HuH-7 (cell line): Measurements from ENCODE around the gene NT5C3B.
A peak's percentile ranks its signal among the peaks of the same experiment; 100 is the strongest.
"Not testable (repeated sequence)": the region's sequence is repeated elsewhere in the genome, so short reads cannot be mapped to it uniquely, and the experiment has no call there.

Experiments
- DNase-seq: peaks from one replicate; pipeline ENCODE4 v3.0.0; 2011; ENCODE audit warnings: low spot score

NT5C3B gene

DNA sequence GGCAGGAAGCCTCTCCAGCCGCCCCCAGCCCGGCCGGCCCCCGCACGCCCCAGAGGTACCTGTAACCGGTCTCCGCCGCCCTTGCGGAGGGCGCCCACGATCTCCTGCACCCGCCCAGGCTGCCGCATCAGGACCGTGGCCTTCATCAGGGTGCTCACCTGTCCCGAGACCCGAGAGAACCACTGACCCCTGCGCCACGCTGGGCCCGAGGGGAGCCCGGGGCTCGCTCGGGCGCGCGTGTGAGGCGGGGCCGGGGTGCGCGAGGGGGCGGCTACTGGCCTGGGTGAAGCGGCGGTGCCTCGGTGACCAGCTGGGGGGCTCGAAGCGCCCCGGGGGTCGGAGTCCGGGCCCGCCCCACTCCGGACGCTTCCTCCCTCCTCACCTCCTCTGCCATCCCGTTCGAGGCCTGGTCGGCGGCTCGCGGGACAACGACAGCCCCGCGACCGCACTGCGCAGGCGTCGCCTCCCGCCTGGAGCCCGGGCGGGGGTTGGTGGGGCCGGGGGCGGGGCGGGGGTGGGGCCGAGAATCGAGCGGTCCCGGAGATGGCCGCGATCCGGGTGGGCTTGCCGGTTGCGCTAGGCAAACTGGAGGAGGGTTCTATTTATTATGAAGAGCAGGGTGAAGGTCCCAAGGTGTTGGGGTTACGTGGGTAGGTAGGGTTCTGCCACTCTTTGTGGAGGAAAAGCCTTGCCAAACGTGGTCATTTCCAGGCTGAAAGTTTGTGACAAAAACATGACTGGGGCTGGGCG is at the start of gene NT5C3B:
Gene NT5C3B, minus strand, starts transcription at position 433 of the 750 bp plus-strand sequence. Its CDS starts 39 bp downstream, at position 394.
- peak; percentile 97 for DNase-seq

DNA sequence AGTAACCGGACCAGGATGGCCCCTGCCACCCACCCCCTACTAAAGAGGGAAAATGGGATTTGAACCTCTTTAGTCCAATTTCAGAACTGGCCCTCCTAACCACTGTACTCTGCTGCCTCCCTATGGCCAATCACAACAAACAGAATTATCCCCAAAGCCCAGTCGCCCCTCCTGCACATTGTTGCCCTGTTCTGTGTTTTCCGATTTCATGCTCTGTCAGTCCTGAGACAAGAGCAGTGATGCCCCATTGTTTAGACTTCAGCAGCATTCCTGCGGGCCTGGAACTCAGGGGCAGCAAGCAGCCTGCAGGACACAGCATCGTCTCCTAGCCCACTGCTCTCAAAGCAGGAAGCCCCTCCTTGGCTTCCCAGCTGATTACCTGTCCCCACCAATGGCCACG is 49.7 kb upstream of the NT5C3B start:
- peak; percentile 53 for DNase-seq

DNA sequence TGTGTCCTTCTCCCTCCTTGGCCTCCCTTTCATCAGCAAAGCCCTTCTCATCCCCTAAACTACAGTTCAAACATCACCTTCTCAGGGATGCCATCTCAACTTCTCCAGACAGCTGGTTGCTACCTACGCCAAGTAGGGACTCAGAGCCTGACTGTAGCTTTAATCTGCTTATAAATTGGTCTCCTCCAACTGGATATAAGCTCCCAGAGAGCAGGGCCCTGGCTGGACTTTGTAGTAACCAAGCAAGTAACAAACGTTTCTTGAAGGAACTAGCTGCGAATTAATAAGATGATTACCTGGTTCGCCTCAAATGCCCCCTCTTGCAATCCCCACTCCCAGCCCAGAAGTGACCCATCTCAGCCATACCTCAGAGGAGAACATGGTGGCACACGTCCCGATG is 46.7 kb upstream of the NT5C3B start:
- DNase-seq = no peak

DNA sequence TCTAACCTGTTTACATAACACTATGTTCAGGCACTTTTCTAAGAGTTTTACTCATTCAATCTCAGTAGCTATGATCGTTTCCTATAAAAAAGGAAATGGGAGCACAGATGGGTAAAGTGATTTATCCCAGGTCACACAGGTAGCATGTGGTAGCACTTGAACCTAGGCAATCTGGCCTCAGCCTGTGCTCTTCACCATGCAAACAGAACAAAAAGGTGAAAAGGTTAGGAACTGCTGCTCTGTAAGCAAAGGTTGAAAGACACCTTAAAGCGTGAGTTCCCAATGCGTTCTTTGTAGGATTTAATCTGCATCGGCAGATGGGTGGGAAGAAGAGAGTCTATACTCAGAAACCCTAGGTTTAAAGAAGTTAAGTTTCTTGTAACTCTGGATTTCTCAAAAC is 44.1 kb upstream of the NT5C3B start:
- no peak for DNase-seq

DNA sequence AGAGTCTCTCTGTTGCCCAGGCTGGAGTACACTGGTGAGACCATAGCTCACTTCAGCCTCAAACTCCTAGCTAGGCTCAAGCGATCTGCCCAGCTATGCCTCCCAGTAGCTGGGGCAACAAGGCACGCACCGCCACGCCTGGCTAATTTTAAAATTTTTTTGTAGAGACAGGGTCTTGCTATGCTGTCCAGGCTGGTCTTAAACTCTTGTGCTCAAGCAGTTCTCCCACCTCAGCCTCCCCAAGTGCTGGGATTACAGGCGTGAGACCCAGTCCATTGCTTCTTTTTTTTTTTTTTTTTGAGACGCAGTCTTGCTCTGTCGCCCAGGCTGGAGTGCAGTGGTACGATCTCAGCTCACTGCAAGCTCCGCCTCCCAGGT is 38.2 kb upstream of the NT5C3B start:
- not testable (repeated sequence) for DNase-seq

DNA sequence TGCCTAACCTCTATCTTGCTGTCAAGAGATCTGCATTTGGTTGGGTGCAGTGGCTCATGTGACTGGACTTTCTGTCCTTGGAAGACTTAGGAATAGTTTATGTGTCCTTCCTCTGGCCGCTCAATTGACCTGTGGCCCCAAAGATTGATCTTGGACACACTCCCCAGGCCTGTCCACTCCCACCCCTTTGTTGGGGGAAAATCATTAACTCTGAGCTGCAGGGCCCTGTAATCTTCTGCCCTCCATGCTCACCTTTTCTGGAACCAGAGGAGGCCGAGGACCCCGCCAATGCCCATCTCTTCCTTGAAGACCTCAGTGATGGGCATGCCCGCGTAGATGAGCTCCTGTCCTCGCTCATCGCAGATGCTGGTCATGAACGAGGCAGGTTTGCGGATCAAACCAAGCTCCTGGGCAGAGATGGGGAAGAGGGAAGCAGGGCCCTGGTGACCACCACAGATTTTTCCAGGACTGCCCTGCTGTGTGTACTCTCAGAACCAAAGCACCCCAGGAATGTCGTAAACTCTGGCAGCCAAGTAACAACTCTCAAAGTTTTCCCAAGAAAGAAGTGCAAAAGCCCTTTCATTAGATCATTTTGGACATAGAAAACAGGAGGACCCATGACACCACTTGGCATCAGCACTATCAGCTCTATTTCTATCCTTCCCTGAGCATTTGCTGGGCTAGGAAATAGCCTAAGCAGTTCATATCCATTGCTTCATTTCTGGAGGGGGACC is 37.7 kb upstream of the NT5C3B start:
- no peak for DNase-seq

DNA sequence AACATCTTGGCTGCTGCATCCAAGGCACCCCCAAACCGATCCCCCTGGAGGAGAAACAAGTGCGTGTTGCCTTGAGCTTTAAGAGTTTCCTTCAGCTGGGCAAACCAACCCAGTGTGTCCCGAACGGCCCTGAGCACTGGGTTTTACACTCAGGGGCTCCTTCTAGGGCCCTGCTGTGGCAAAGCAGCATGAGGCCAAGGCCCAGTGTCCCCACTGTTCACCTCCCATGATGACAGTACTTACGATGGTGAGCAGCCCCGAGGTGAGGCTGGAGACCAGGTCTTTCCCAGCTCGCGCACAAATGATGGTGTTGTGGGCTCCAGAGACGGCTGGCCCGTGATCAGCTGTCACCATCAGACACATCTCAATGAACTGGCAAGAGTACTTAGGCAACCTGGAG is 35.8 kb upstream of the NT5C3B start:
- no peak for DNase-seq

DNA sequence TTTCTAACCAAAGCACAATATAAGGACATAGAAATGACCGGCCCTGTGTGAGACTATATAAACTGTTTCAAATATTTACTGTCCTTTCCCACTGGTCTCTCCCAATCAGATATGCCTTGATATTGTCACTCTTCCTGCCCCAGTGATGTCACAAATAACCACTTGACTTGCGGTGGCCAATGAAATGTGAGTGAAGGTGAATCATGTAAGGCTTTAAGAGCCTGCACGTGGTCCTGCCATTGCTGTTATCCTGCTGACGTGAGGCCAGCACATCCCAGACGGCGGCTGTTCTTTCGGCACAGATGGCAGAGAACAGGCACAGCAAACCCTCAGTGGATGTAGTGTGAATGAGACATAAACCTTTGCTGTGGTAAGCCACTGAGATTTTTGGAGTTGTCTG is 34.6 kb upstream of the NT5C3B start:
- no peak for DNase-seq

DNA sequence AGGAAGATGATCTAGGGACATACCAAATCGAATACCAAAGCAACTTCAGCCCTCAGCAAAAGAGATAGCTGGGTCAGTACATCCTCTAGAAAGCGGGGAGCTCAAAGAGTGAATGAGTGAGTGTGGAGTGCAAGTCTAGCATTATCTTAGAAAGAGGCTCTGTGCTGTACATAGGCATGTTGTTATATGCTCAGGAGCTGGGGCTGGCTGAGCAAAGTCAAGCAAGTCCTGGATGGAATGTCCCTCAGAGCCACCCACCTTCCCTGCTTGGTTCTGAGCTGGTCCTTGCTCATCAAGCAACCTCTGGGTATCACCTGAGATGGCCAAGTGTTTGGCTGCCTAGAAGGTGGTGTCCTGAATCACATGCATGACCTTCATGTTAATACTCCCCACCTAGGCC is 34.1 kb upstream of the NT5C3B start:
- DNase-seq = no peak

DNA sequence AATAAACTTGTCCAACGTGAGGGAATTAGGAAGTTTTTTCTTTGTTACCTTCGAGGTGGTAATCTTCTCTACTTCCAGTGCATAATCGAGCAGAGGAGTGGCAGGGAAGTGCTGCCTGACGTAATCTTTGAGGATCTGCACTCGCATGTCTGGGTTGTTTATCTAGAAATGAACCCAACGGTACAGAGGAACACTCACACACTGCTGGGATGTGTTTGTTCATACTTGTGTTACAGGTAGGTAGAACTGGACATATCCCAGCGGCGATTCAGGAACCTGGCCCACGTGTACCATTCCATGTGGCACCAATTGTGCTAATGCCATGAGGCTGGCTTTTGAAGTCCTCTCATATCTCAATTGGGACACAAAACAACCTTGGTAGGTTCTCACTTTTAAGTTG is 33.4 kb upstream of the NT5C3B start:
- no peak for DNase-seq

DNA sequence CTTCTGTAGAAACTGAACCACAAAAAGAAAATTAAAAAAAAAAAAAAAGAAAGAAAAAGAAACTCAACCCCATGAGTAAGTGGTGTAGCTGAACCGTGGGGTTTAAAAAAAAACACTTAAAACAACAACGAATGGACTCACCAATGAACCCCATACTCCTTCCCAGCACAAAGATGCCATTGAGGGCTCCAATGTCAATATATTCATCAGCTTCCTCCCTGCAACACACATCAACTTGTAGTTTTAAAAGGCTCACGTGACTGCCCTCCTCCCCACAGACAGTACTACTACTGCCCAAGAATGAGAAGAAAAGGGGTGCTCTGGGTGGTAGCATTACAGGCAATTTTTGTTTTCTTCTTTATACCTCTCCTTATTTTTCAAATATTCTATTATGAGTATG is 32.5 kb upstream of the NT5C3B start:
- DNase-seq = no peak

DNA sequence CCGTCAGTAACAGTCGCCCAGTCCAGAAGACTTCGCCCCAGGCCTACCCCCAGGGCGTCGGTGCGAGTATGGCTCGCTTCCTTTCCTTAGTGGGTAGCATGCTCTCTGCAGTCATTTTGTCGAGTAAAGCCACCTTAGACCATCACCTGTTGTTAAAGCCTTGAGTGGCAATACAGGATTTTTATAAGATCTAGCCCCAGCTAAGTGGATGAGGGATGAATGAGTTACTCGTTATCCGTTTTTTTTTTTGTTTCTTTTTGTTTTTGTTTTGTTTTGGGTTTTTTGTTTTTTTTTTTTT is 29.5 kb upstream of the NT5C3B start:
- no peak for DNase-seq

DNA sequence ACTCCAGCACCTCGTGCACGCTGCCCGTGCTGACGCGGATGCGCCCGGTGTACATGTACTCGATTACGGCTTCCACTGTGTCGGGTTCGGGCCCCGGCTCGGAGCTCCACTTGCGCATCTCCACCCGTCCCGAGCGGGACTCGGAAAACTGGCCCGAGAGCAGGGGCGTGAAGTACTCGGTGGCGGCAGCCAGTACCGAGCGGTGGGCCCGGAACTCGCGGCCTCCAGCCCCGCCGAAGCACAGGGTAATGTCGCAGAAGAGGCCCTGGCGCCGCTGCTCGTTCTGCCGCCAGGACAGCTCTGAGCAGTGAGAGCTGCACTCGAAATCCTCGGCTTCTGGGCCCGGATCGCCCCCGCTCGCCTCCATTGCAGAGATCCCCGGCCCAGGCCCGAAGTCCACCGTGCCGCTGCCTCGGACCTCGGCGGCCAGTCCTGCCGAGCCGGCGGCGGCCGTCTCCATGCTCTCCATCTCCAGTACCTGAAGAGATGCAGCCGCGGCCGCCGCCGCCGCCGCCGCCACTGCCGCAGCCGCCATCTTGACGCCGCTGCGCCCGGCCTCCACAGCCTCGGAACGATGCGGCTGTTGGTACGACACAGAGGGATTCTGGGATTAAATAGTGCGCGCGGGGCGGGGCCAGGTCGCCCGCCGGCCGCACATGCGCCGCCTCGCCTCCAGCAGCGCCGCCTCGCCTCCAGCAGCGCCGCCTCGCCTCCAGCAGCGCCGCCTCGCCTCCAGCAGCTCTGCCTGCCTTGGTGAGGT is 29.0 kb upstream of the NT5C3B start, which contains the start of gene KLHL11:
Gene KLHL11, minus strand, starts transcription at position 588 of the 760 bp plus-strand sequence. Its CDS starts 53 bp downstream, at position 535.
- peak; percentile 96 for DNase-seq

DNA sequence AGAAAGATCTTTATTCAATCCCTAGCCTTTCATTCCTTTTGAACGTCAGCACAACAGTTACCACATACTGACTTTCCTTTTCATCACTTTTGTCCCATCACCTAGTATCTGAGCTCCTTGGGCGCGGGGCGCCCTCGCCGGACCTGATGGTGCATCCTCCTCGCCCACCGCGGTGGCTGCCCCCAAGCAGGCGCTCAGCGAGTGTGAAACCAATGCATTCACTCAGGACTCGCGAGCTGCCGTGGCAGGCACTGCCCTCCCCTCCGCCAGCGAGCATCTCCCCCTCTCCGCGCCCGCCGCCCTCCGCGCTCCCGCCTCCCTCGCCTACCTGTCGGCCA is 28.4 kb upstream of the NT5C3B start:
- DNase-seq = no peak

DNA sequence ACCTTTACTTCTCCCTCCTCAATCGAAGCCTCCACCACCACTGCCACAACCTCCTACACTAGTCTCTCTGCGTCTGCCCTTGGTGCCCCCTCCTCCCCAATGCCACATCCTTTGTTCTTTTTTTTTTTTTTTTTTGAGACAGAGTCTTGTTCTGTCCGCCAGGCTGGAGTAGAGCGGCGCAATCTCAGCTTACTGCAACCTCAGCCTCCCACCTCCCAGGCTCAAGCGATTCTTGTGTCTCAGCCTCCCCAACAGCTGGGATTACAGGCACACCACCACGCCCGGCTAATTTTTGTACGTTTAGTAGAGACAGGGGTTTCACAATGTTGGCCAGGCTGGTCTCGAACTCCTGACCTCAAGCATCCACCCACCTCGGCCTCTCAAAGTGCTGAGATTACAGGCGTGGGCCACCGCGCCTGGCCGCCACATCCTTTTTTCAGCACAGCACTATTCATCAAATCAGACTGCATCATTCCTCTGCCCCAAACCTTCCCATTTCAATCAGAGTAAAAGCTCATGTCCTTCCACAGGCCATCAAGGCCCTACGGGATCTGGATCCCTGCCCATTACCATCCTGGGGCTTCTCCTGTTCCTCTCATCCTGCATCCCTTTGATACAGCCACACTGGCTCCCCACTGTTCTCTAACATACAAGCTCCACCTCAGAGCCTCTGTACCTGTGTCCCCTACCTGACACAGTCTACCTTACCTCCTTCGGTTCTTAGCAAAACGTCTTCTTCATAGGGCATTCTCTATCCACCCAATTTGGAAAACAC is 27.2 kb upstream of the NT5C3B start:
- no peak for DNase-seq

DNA sequence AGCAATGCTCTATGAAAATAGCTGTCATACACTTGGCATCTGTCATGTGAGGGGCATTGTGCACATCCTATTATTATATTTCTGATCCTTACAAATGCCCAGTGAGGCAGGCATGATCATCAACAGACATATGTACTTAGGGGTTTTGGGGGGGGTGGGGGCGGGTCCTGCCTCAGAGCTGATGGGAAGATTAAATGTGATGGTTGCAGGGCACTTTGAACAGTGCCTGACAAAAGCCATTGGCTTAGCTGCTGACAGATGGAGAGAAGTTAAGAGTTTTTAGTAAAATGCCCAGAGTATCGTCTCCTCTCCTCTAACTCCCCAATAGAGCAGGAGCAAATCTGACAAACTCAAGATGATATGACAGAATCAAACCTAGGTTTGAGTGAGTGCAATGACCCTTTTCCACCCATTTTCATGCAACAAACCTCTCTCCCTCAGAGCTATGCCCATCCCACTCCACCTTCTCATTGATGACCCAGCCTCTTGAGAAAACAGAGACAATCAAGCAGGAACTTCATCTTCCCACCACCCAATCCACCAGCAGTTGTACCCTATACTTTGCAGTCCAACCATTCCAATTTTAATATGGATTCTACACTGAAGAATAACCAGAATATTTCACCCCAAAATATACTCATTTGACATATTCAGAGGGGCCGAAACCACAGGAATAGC is 24.4 kb upstream of the NT5C3B start:
- no peak for DNase-seq

DNA sequence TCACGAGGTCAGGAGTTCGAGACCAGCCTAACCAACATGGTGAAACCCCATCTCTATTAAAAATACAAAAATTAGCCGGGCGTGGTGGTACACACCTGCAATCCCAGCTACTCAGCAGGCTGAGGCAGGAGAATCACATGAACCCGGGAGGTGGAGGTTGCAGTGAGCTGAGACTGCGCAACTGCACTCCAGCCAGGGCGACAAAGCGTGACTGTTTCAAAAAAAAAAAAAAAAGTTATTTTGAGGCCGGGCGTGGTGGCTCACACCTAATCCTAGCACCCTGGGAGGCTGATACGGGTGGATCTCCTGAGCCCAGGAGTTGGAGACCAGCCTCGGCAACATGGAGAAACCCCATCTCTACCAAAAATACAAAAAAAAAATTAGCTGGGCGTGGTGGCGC is 15.3 kb upstream of the NT5C3B start:
- DNase-seq = not testable (repeated sequence)

DNA sequence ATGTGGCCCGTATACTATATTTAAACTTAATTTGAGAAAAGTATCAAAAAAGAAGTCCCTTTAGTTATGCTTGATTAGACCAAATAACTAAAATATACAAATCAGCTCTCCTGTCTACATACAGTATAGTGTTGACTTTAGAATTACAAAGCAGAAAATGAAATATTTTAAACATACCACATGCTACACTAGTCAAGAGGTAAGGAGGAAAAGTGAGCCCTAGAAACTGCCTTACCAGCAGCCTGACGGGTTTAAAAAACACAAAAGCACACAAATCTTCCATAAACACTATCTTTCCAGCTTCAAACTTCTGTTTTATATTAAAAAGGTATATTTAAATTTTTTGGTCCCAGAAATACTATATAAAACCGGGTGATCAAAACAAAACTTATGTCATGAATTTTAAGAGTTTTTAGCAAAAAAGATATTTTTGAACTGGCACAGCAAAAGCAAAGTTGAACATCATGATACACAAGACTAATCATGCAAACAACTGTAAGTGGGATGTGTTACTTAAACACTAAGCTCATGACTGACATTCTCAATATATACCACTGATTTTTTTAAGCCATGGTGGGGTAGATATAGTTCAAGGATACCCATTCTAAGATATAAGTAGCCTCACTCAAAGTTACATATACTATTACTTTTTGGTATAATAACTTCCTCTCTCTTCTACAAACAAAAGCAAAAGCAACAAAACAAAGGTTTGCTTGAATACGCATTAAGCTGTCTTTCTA is 13.4 kb upstream of the NT5C3B start:
- DNase-seq = no peak

DNA sequence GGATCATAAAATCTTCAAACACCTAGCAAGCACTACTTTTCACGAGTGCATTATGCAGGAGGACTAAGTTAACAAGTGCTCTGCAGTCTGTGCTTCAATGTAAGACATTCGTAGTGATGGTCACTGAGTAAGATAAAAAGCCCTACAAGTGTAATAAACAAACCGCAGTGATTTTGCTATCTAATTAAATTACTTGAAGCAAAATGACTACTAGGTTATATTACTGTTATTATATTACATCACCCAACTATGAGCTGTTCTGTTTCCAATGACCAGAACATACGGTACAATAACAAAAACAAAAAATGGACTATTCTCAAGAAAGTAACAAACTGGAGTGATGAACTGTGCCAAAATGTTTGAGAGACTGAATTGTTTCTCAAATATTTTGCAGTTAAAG is 12.8 kb upstream of the NT5C3B start:
- DNase-seq = no peak

DNA sequence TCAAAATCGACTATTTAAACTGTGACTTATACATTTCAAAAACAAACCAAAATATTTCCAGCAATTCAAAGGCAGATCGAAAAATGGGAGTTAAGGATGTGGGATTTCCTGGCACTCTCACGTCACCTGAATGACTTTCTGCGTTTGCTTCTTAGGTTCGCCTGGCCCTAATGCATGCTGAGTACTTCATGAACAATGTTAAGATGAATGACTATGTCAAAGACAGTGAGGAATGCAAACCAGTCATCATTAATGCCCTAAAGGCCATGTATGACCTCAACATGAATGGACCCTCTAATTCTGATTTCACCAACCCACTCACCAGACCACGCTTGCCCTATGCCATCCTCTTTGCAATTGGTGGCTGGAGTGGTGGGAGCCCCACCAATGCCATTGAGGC is 8.9 kb upstream of the NT5C3B start:
- DNase-seq = no peak

DNA sequence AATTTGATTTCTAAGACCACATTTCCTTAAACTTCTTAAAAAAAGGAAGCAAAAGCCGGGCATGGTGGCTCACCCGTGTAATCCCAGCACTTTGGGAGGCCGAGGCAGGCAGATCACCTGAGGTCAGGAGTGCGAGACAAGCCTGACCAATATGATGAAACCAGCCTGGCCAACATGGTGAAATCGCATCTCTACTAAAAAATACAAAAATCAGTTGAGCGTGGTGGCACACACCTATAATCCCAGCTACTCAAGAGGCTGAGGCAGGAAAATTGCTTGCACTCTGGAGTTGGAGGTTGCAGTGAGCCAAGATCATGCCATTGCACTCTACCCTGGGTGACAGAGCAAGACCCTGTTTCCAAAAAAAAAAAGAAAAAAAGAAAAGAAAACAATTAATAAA is 4.7 kb upstream of the NT5C3B start:
- not testable (repeated sequence) for DNase-seq
